Measurements from ENCODE around the gene IL15RA. TPM values are rescaled to one million over a fixed set of nuclear protein-coding genes. Genes with fewer than 3 reads are reported as not detected.
A peak's percentile ranks its signal among the peaks of the same experiment; 100 is the strongest.

The IL15RA gene
- total RNA-seq, 1 donor from 2014 or later = 19.2 TPM

DNA sequence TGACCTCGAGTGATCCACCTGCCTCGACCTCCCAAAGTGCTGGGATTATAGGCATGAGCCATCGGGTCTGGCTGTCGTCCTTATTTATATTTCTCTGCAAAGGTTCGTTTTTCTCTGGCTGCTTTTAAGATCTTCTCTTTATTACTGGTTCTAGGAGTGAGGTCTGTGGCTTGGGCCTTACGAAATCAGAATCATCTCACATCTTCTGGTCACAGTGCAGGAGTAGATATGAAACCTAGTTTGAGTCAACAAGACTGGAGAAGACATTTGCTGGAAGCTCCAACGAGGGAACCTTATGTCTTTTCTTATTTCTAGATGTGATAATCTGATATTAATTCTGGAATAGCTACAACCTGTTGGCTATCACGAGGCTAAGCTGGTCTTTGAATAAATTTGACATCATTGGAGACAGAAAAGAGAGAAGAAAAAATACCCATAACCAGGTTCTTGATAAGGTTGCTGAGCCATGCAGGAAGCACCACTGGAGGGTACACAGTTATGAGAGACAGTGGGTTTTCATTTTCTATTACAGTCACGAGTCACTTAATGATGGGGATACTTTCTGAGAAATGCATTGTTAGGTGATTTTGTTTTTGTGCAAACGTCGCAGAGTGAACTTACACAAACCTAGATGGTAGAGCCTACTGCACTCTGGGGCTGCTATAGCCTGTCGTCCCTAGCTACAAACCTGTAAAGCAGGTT lies 25.6 kb upstream of the IL15RA start:
- DNase-seq (ENCODE audit: low spot score) = no peak
- Mint-ChIP-seq H3K4me3 (ENCODE audit: low read depth) (peak overlapping the region; percentile 28), H3K27me3 (ENCODE audit: low read depth) (peaks cover 6% of the 10 kb centered on the region), H3K4me1 (ENCODE audit: low read depth) (peaks cover 48% of the 10 kb centered on the region), H3K36me3 (ENCODE audit: low read depth) (peaks cover 31% of the 10 kb centered on the region), H3K9me3 (peaks cover 15% of the 10 kb centered on the region), H3K27ac (peak overlapping the region; percentile 85)
- intact Hi-C loops (cut with micrococcal nuclease) = loop anchor here (1.0 to 5.0 kb wide), 3 partner anchors 27 to 111 kb away; partner anchors contain the start of gene FBH1

DNA sequence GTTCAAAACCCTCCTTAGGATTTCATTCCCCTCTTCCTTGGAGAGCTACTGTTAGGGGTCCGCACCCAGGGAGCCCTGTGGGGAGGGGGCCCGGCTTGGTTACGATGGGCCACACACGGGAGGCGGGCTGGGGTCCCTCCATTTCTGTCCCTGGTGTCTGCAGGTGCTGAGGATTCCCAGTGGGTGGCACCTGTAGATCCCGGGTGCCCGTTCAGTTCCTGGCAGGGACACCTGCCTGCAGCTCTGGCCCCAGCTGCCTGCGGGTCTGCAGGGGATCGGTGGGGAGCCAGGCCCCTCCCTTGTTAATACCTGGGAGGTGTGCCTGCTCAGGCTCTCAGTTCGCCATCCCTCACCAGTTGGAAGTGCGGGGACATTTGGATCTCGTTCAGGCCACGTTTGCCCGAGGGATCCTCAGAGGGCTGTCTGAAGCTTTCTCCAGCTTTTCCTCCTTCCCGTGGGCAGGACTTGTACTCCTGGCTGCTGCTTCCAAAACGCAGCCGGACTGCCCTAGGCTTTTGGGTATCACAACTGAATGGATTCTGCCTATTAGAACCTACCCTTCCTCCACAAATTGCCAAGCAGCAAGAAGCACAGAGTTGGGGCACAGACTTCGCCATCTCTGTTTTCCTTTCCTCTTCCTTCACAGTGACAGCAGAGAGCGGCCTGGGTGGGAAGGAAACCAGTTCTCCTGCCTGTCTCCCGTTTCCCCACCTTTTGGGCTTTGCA lies 22.3 kb upstream of the IL15RA start:
- H3K27me3 Mint-ChIP-seq (ENCODE audit: low read depth) = peaks cover 17% of the 10 kb centered on the region
- peaks cover 12% of the 10 kb centered on the region for H3K36me3 Mint-ChIP-seq (ENCODE audit: low read depth)
- peaks cover 40% of the 10 kb centered on the region for H3K4me1 Mint-ChIP-seq (ENCODE audit: low read depth)
- no peak overlapping the region for H3K4me3 Mint-ChIP-seq (ENCODE audit: low read depth)
- intact Hi-C loops (cut with micrococcal nuclease) = loop anchor here (5.0 kb wide), 1 partner anchor 107 kb away; the partner anchor contains the start of gene FBH1
- H3K27ac Mint-ChIP-seq = no peak overlapping the region
- DNase-seq (ENCODE audit: low spot score) = no peak
- H3K9me3 Mint-ChIP-seq = peaks cover under 1% of the 10 kb centered on the region

GRCh38 chr10:5996696-5997095 lies 19.4 kb upstream of the IL15RA start:
- no peak overlapping the region for H3K4me3 Mint-ChIP-seq (ENCODE audit: low read depth)
- H3K9me3 Mint-ChIP-seq = peaks cover 20% of the 10 kb centered on the region
- H3K36me3 Mint-ChIP-seq (ENCODE audit: low read depth) = peaks cover 10% of the 10 kb centered on the region
- DNase-seq (ENCODE audit: low spot score) = no peak
- peaks cover 11% of the 10 kb centered on the region for H3K4me1 Mint-ChIP-seq (ENCODE audit: low read depth)
- H3K27me3 Mint-ChIP-seq (ENCODE audit: low read depth) = peaks cover 17% of the 10 kb centered on the region
- intact Hi-C loops (cut with micrococcal nuclease) = no loop called here
- no peak overlapping the region for H3K27ac Mint-ChIP-seq

DNA sequence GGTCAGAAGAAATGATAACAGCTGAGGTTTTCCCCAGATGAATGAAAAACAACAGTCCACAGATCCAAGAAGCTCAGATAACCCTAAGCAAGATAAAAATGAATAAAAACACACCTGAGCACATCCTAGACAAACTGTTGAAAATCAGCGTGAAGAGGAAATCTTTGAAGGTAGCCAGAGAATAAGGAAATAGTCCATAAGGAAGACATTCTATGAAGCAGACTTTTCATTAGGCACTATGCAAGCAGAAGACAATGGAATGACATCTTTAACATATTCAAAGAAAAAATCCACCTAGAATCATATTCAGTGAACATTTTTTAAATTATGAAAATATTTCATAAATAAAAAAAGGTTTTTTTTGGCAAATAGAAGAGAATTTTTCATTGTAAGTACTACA lies 15.1 kb upstream of the IL15RA start:
- peaks cover 6% of the 10 kb centered on the region for H3K27me3 Mint-ChIP-seq (ENCODE audit: low read depth)
- no peak for DNase-seq (ENCODE audit: low spot score)
- H3K4me1 Mint-ChIP-seq (ENCODE audit: low read depth) = peaks cover 9% of the 10 kb centered on the region
- peaks cover 16% of the 10 kb centered on the region for H3K36me3 Mint-ChIP-seq (ENCODE audit: low read depth)
- H3K9me3 Mint-ChIP-seq = peaks cover 27% of the 10 kb centered on the region
- H3K4me3 Mint-ChIP-seq (ENCODE audit: low read depth) = no peak overlapping the region
- H3K27ac Mint-ChIP-seq = no peak overlapping the region
- intact Hi-C loops (cut with micrococcal nuclease) = no loop called here

DNA sequence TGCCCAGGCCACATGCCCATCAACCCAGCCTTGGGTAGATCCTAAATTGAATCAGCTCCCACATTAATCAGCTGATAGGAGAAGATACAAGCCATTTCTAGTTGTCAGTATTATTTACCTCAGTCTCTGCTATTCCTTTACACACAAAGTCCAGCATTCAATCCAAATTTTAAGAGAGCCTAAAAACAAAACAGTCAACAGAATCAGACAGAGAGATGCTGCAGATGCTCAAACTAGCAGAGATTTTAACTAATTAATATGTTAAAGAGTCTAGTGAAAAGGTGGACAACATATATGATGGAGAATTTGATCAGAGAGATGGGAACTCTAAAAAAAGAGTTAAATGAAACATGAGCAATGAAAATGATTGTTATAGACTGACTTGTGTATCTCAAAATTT lies 14.4 kb upstream of the IL15RA start:
- Mint-ChIP-seq H3K4me1 (ENCODE audit: low read depth) (peaks cover 10% of the 10 kb centered on the region), H3K27me3 (ENCODE audit: low read depth) (peaks cover 4% of the 10 kb centered on the region), H3K27ac (no peak overlapping the region), H3K9me3 (peaks cover 27% of the 10 kb centered on the region), H3K36me3 (ENCODE audit: low read depth) (peaks cover 16% of the 10 kb centered on the region), H3K4me3 (ENCODE audit: low read depth) (no peak overlapping the region)
- intact Hi-C loops (cut with micrococcal nuclease) = no loop called here
- no peak for DNase-seq (ENCODE audit: low spot score)

GRCh38 chr10:5989756-5990155 lies 12.4 kb upstream of the IL15RA start:
- no peak overlapping the region for H3K27ac Mint-ChIP-seq
- peaks cover 27% of the 10 kb centered on the region for H3K9me3 Mint-ChIP-seq
- no peak overlapping the region for H3K4me3 Mint-ChIP-seq (ENCODE audit: low read depth)
- H3K4me1 Mint-ChIP-seq (ENCODE audit: low read depth) = peaks cover 14% of the 10 kb centered on the region
- H3K36me3 Mint-ChIP-seq (ENCODE audit: low read depth) = peaks cover 16% of the 10 kb centered on the region
- H3K27me3 Mint-ChIP-seq (ENCODE audit: low read depth) = peaks cover 4% of the 10 kb centered on the region
- intact Hi-C loops (cut with micrococcal nuclease) = no loop called here
- DNase-seq (ENCODE audit: low spot score) = no peak

GRCh38 chr10:5988336-5988920 lies 11.1 kb upstream of the IL15RA start:
- peak overlapping the region; percentile 54 for H3K27ac Mint-ChIP-seq
- peaks cover 9% of the 10 kb centered on the region for H3K27me3 Mint-ChIP-seq (ENCODE audit: low read depth)
- peaks cover 14% of the 10 kb centered on the region for H3K4me1 Mint-ChIP-seq (ENCODE audit: low read depth)
- DNase-seq (ENCODE audit: low spot score) = no peak
- no peak overlapping the region for H3K4me3 Mint-ChIP-seq (ENCODE audit: low read depth)
- peaks cover 19% of the 10 kb centered on the region for H3K9me3 Mint-ChIP-seq
- intact Hi-C loops (cut with micrococcal nuclease) = no loop called here
- H3K36me3 Mint-ChIP-seq (ENCODE audit: low read depth) = peaks cover 13% of the 10 kb centered on the region

DNA sequence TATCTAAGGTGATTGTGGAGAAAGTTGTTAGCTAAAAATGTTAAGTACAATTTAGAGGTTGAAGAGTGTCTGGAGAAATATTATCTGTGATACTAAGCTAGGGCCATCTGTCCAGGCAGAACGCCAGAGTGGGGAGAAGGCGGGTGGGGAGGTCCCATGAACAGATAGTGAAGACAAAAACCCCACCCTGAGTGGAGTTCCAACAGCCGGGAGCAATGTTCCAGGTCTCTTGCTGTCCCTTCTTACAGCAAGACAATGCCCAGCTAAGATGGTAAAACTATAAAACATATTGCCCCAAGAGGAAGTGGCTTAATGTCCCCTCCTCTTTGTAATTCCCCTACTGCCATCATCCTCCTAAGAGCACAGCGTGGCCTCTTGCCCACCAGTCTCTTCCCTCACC lies 10.4 kb upstream of the IL15RA start:
- peaks cover 10% of the 10 kb centered on the region for H3K27me3 Mint-ChIP-seq (ENCODE audit: low read depth)
- peak overlapping the region; percentile 54 for H3K27ac Mint-ChIP-seq
- H3K36me3 Mint-ChIP-seq (ENCODE audit: low read depth) = peaks cover 13% of the 10 kb centered on the region
- no peak for DNase-seq (ENCODE audit: low spot score)
- intact Hi-C loops (cut with micrococcal nuclease) = no loop called here
- peaks cover 17% of the 10 kb centered on the region for H3K9me3 Mint-ChIP-seq
- H3K4me1 Mint-ChIP-seq (ENCODE audit: low read depth) = peaks cover 14% of the 10 kb centered on the region
- H3K4me3 Mint-ChIP-seq (ENCODE audit: low read depth) = no peak overlapping the region

GRCh38 chr10:5985029-5985428 lies 7.7 kb upstream of the IL15RA start:
- peaks cover 15% of the 10 kb centered on the region for H3K27me3 Mint-ChIP-seq (ENCODE audit: low read depth)
- H3K9me3 Mint-ChIP-seq = no peaks in the 10 kb centered on the region
- intact Hi-C loops (cut with micrococcal nuclease) = no loop called here
- H3K27ac Mint-ChIP-seq = no peak overlapping the region
- DNase-seq (ENCODE audit: low spot score) = no peak
- H3K4me1 Mint-ChIP-seq (ENCODE audit: low read depth) = peaks cover 14% of the 10 kb centered on the region
- no peaks in the 10 kb centered on the region for H3K36me3 Mint-ChIP-seq (ENCODE audit: low read depth)
- H3K4me3 Mint-ChIP-seq (ENCODE audit: low read depth) = no peak overlapping the region

- H3K4me1 Mint-ChIP-seq (ENCODE audit: low read depth) = peaks cover 14% of the 10 kb centered on the region
- peaks cover 15% of the 10 kb centered on the region for H3K27me3 Mint-ChIP-seq (ENCODE audit: low read depth)
- no peak overlapping the region for H3K27ac Mint-ChIP-seq
- no peak for DNase-seq (ENCODE audit: low spot score)
- H3K9me3 Mint-ChIP-seq = no peaks in the 10 kb centered on the region
- no peaks in the 10 kb centered on the region for H3K36me3 Mint-ChIP-seq (ENCODE audit: low read depth)
- no peak overlapping the region for H3K4me3 Mint-ChIP-seq (ENCODE audit: low read depth)
- intact Hi-C loops (cut with micrococcal nuclease) = no loop called here
Observed at GRCh38 chr10:5983774-5984173, 6.4 kb upstream of the IL15RA start.

- Mint-ChIP-seq H3K9me3 (no peaks in the 10 kb centered on the region), H3K4me1 (ENCODE audit: low read depth) (peaks cover 7% of the 10 kb centered on the region), H3K27me3 (ENCODE audit: low read depth) (peaks cover 15% of the 10 kb centered on the region), H3K4me3 (ENCODE audit: low read depth) (no peak overlapping the region), H3K36me3 (ENCODE audit: low read depth) (no peaks in the 10 kb centered on the region), H3K27ac (no peak overlapping the region)
- intact Hi-C loops (cut with micrococcal nuclease) = no loop called here
- no peak for DNase-seq (ENCODE audit: low spot score)
Observed at GRCh38 chr10:5981529-5981928, 4.2 kb upstream of the IL15RA start.

GRCh38 chr10:5978230-5978489 lies 817 bp upstream of the IL15RA start:
- H3K36me3 Mint-ChIP-seq (ENCODE audit: low read depth) = peaks cover 15% of the 10 kb centered on the region
- no peaks in the 10 kb centered on the region for H3K9me3 Mint-ChIP-seq
- peaks cover 5% of the 10 kb centered on the region for H3K27me3 Mint-ChIP-seq (ENCODE audit: low read depth)
- intact Hi-C loops (cut with micrococcal nuclease) = loop anchor here (5.0 kb wide), 1 partner anchor 86 kb away; the partner anchor contains the start of gene FBH1
- peaks cover 17% of the 10 kb centered on the region for H3K4me1 Mint-ChIP-seq (ENCODE audit: low read depth)
- peak overlapping the region; percentile 86 for H3K27ac Mint-ChIP-seq
- DNase-seq (ENCODE audit: low spot score) = no peak
- peak overlapping the region; percentile 90 for H3K4me3 Mint-ChIP-seq (ENCODE audit: low read depth)

Data from activated T-helper 2 cell treated with anti-CD3 and anti-CD28 coated beads, Interferon-gamma antibody, Interleukin-2, Interleukin-4, amounts not matched to agents 10 μg/mL and 5 μg/mL and 100 μg/mL, durations not matched to agents 14 hours and 24 hours and 36 hours (primary cell).